Measurements from ENCODE around the gene SIX2. TPM values are rescaled to one million over a fixed set of nuclear protein-coding genes. Genes with fewer than 3 reads are reported as not detected.

SIX2 gene
- total RNA-seq, 3 donors from 2014 or later (not counting 1 experiment from before 2014, with no cell fraction given): not detected

DNA sequence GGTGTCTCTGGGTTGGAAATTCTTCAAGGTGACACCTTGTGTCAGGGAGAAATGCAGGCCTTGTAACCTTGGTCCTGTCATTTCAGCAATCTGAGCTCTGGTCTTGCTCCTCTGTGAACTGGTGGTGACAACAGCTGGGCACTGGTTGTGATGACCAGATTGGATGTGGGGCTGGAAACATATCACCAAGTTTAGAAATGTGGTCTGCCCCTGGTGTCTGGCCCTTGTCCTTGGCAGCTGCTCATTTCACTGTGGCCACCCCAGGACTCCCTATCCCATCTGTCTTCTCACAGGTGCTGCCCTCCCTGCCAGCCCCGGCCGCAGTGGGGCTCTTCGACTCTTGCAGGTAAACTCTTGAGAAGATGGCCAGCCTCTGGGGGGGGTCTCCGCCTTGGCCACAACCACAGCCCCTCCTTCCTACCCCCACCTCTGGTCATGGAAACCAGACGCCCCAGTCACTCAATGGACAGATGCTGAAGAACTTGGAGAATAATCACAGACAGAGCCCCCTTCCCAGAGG lies 47.0 kb downstream of the SIX2 start:
- H3K9me3 ChIP-seq (ENCODE audit: control insufficient read depth, insufficient read depth, low read length): no peaks in the 10 kb centered on the region
- peaks cover 24 to 53% of the 10 kb centered on the region in 2 donors for H3K27me3 Mint-ChIP-seq (ENCODE audit: low read depth in 2 of 2)
- ATAC-seq: no peak
- no peaks in the 10 kb centered on the region for H3K36me3 ChIP-seq (ENCODE audit: control insufficient read depth, insufficient read depth, low read length)
- WGBS (ENCODE audit: insufficient coverage): 82% methylated on average over 5 of the region's 5 CpGs
- H3K27me3 ChIP-seq (ENCODE audit: control insufficient read depth, insufficient read depth, low read length): no peaks in the 10 kb centered on the region
- no peak overlapping the region for H3K4me3 Mint-ChIP-seq
- no peaks in the 10 kb centered on the region for H3K9me3 Mint-ChIP-seq
- H3K36me3 Mint-ChIP-seq: no peaks in the 10 kb centered on the region
- TF ChIP-seq CTCF (IDR thresholded peaks at IDR 0.05): no peak
- no peak overlapping the region for H3K4me3 ChIP-seq (ENCODE audit: low read length)
- intact Hi-C loops (cut with micrococcal nuclease): no loop called here
- H3K4me1 Mint-ChIP-seq: no peaks in the 10 kb centered on the region
- H3K27ac Mint-ChIP-seq: no peak overlapping the region
- no peaks in the 10 kb centered on the region for H3K4me1 ChIP-seq (ENCODE audit: control insufficient read depth, insufficient read depth, low read length)
- no peak for DNase-seq
- H3K27ac ChIP-seq (ENCODE audit: low read length): no peak overlapping the region

DNA sequence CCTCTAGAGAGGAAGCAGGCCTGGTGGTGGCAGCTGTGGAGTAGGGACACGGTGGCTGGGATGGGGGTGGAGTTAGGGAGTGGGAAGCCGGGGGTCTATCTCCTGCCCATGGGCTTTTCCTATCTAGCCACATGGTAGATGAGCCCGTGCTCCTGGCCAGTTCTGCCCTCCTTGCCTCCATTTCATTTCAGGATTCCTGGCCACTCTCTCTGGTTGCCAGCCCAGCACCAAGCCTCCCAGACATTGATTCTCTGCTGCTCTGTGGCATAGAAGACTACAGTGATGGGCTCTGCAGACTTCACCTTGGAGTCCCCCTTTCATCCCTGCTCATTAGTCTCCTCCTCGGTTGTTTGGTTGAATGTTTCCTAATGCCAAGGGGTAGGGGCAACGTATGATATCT lies 48.4 kb downstream of the SIX2 start:
- no peaks in the 10 kb centered on the region for H3K36me3 ChIP-seq (ENCODE audit: control insufficient read depth, insufficient read depth, low read length)
- Mint-ChIP-seq H3K27me3 (ENCODE audit: low read depth in 2 of 2) (peaks cover 32 to 54% of the 10 kb centered on the region in 2 donors), H3K27ac (no peak overlapping the region), H3K36me3 (no peaks in the 10 kb centered on the region), H3K4me3 (no peak overlapping the region), H3K4me1 (peaks cover 1 to 3% of the 10 kb centered on the region in 2 donors), H3K9me3 (no peaks in the 10 kb centered on the region)
- H3K4me1 ChIP-seq (ENCODE audit: control insufficient read depth, insufficient read depth, low read length): no peaks in the 10 kb centered on the region
- no peak overlapping the region for H3K4me3 ChIP-seq (ENCODE audit: low read length)
- H3K27ac ChIP-seq (ENCODE audit: low read length): no peak overlapping the region
- WGBS (ENCODE audit: insufficient coverage): 80% methylated on average over 5 of the region's 5 CpGs
- intact Hi-C loops (cut with micrococcal nuclease): no loop called here
- ATAC-seq (no peak), DNase-seq (no peak)
- no peak for TF ChIP-seq CTCF (IDR thresholded peaks at IDR 0.05)
- no peaks in the 10 kb centered on the region for H3K9me3 ChIP-seq (ENCODE audit: control insufficient read depth, insufficient read depth, low read length)
- H3K27me3 ChIP-seq (ENCODE audit: control insufficient read depth, insufficient read depth, low read length): no peaks in the 10 kb centered on the region

DNA sequence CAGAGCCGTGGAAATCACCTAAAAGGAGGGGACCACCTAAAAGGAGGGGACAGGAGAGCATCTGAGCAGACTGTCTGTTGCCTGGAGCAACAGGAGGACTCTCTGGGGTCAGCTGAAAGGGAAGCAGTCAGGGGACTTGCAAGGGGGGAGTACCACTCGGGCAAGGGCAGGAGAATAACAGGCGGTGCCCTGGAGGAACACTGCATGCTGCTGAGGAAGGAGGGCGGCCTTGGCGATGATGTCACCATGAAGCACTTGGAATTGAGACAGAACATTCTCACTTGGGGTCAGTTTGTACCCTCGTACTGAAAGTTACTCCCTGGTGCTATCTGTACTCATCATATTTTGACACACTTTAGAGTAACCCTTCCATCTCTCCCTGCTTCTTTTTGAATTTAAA lies 49.4 kb downstream of the SIX2 start:
- intact Hi-C loops (cut with micrococcal nuclease): loop anchor here (5.0 kb wide), 1 partner anchor 873 kb away; no protein-coding TSS in a partner anchor
- no peak for ATAC-seq
- no peak overlapping the region for H3K4me3 ChIP-seq (ENCODE audit: low read length)
- 83% methylated on average over 6 of the region's 6 CpGs for WGBS (ENCODE audit: insufficient coverage)
- H3K4me1 ChIP-seq (ENCODE audit: control insufficient read depth, insufficient read depth, low read length): peaks cover 7% of the 10 kb centered on the region
- Mint-ChIP-seq H3K27me3 (ENCODE audit: low read depth in 2 of 2) (peaks cover 40 to 60% of the 10 kb centered on the region in 2 donors), H3K4me1 (peaks cover 5 to 10% of the 10 kb centered on the region in 2 donors), H3K9me3 (no peaks in the 10 kb centered on the region), H3K27ac (no peak overlapping the region), H3K36me3 (no peaks in the 10 kb centered on the region), H3K4me3 (no peak overlapping the region)
- peaks cover 6% of the 10 kb centered on the region for H3K27me3 ChIP-seq (ENCODE audit: control insufficient read depth, insufficient read depth, low read length)
- H3K36me3 ChIP-seq (ENCODE audit: control insufficient read depth, insufficient read depth, low read length): no peaks in the 10 kb centered on the region
- no peak for DNase-seq
- no peaks in the 10 kb centered on the region for H3K9me3 ChIP-seq (ENCODE audit: control insufficient read depth, insufficient read depth, low read length)
- H3K27ac ChIP-seq (ENCODE audit: low read length): no peak overlapping the region
- no peak for TF ChIP-seq CTCF (IDR thresholded peaks at IDR 0.05)
